ACHN (cell line): ENCODE data around the gene LAT.
"Not testable (repeated sequence)": the region's sequence is repeated elsewhere in the genome, so short reads cannot be mapped to it uniquely, and the experiment has no call there.

Experiments used
- DNase-seq: peaks from one replicate; pipeline ENCODE4 v3.0.0-alpha.2; 2015
- in situ Hi-C: cut with HindIII; loops from 2 replicates; pipeline ENCODE4 v1.10.0; 2017; ENCODE audit warnings: low sequenced_read_pairs, low pct_ligation_motif_present, low pct_unique_long_range_greater_than_20kb

LAT gene

GRCh38 chr16:28984619-28985135 is at the start of gene LAT:
Gene LAT (plus strand): TSS chr16:28985052. CDS start chr16:28985418, 366 bp downstream.
- in situ Hi-C loops, result no loop called here
- DNase-seq, result peak; percentile 92

GRCh38 chr16:28935346-28935745 is 49.5 kb upstream of the LAT start:
- no peak for DNase-seq
- in situ Hi-C loops, result no loop called here

- in situ Hi-C loops, result no loop called here
- peak; percentile 27 for DNase-seq
Measured at GRCh38 chr16:28935924-28936783, 48.7 kb upstream of the LAT start.

- in situ Hi-C loops, result no loop called here
- DNase-seq, result no peak
Measured at GRCh38 chr16:28936784-28937155, 48.1 kb upstream of the LAT start.

- DNase-seq, result no peak
- in situ Hi-C loops, result no loop called here
Measured at GRCh38 chr16:28937222-28937876, 47.5 kb upstream of the LAT start.

- in situ Hi-C loops, result no loop called here
- DNase-seq, result no peak
Measured at GRCh38 chr16:28938721-28939120, 46.1 kb upstream of the LAT start.

GRCh38 chr16:28939825-28940224 is 45.0 kb upstream of the LAT start:
- in situ Hi-C loops, DNase-seq: not testable (repeated sequence)

- DNase-seq, result no peak
- in situ Hi-C loops, result no loop called here
Measured at GRCh38 chr16:28943281-28943680, 41.6 kb upstream of the LAT start.

GRCh38 chr16:28946681-28947080 is 38.2 kb upstream of the LAT start:
- in situ Hi-C loops, result no loop called here
- no peak for DNase-seq

GRCh38 chr16:28950648-28951409 is 34.0 kb upstream of the LAT start, which contains the start of gene NFATC2IP:
Gene NFATC2IP (plus strand): TSS chr16:28950937. CDS start chr16:28951012, 75 bp downstream.
- peak; percentile 100 for DNase-seq
- in situ Hi-C loops, result no loop called here

GRCh38 chr16:28951410-28951943 is 33.4 kb upstream of the LAT start:
- in situ Hi-C loops, result no loop called here
- peak; percentile 35 for DNase-seq

GRCh38 chr16:28958216-28958615 is 26.6 kb upstream of the LAT start:
- in situ Hi-C loops, result no loop called here

GRCh38 chr16:28958836-28959235 is 26.0 kb upstream of the LAT start:
- in situ Hi-C loops, result no loop called here

More at GRCh38 chr16:28958216-28958615, 26.6 kb upstream of the LAT start:
- no peak for DNase-seq

GRCh38 chr16:28964072-28964471 is 20.8 kb upstream of the LAT start:
- in situ Hi-C loops, result no loop called here
- no peak for DNase-seq

More at GRCh38 chr16:28958836-28959235, 26.0 kb upstream of the LAT start:
- no peak for DNase-seq

GRCh38 chr16:28964496-28964895 is 20.4 kb upstream of the LAT start:
- no peak for DNase-seq
- in situ Hi-C loops, result no loop called here

GRCh38 chr16:28967156-28967555 is 17.7 kb upstream of the LAT start:
- no peak for DNase-seq
- in situ Hi-C loops, result no loop called here

GRCh38 chr16:28969696-28970095 is 15.2 kb upstream of the LAT start:
- DNase-seq, in situ Hi-C loops: not testable (repeated sequence)

- in situ Hi-C loops, result no loop called here
- peak; percentile 87 for DNase-seq
Measured at GRCh38 chr16:28974007-28974436, 10.8 kb upstream of the LAT start.
